Activated naive CD8-positive, alpha-beta T cell (primary cell): ENCODE data around the gene TFAP2D.

Source experiments
- H3K27ac Mint-ChIP-seq: one replicate; pipeline ENCODE4 v1.8.0; 2021; ENCODE audit warnings: mixed read lengths
- H3K27me3 Mint-ChIP-seq: one replicate; pipeline ENCODE4 v1.8.0; 2021; ENCODE audit warnings: mixed read lengths
- H3K36me3 Mint-ChIP-seq: one replicate; pipeline ENCODE4 v1.8.0; 2021; ENCODE audit warnings: mixed read lengths
- H3K4me1 Mint-ChIP-seq: one replicate; pipeline ENCODE4 v1.8.0; 2021; ENCODE audit warnings: low read depth, mixed read lengths
- H3K4me3 Mint-ChIP-seq: one replicate; pipeline ENCODE4 v1.8.0; 2021; ENCODE audit warnings: mild to moderate bottlenecking, mixed read lengths
- H3K9me3 Mint-ChIP-seq: one replicate; pipeline ENCODE4 v1.8.0; 2021; ENCODE audit warnings: low read depth, mixed read lengths

TFAP2D gene

GRCh38 chr6:50819904-50820868, 106.9 kb downstream of the TFAP2D start:
- H3K4me3 Mint-ChIP-seq = peak overlapping the region; percentile 50
- no peak overlapping the region for H3K27ac Mint-ChIP-seq
- no peaks in the 10 kb centered on the region for H3K9me3 Mint-ChIP-seq
- H3K36me3 Mint-ChIP-seq = no peaks in the 10 kb centered on the region
- peaks cover 32% of the 10 kb centered on the region for H3K4me1 Mint-ChIP-seq
- H3K27me3 Mint-ChIP-seq = peaks cover 56% of the 10 kb centered on the region

GRCh38 chr6:50820869-50821264, 107.5 kb downstream of the TFAP2D start:
- H3K27ac Mint-ChIP-seq = no peak overlapping the region
- H3K9me3 Mint-ChIP-seq = no peaks in the 10 kb centered on the region
- H3K36me3 Mint-ChIP-seq = no peaks in the 10 kb centered on the region
- H3K27me3 Mint-ChIP-seq = peaks cover 59% of the 10 kb centered on the region
- peaks cover 28% of the 10 kb centered on the region for H3K4me1 Mint-ChIP-seq
- H3K4me3 Mint-ChIP-seq = peak overlapping the region; percentile 11

- no peaks in the 10 kb centered on the region for H3K36me3 Mint-ChIP-seq
- H3K4me1 Mint-ChIP-seq = peaks cover 28% of the 10 kb centered on the region
- peaks cover 60% of the 10 kb centered on the region for H3K27me3 Mint-ChIP-seq
- no peaks in the 10 kb centered on the region for H3K9me3 Mint-ChIP-seq
- H3K27ac Mint-ChIP-seq = no peak overlapping the region
- peak overlapping the region; percentile 11 for H3K4me3 Mint-ChIP-seq
Observed at GRCh38 chr6:50821441-50822077, 108.2 kb downstream of the TFAP2D start.

GRCh38 chr6:50822078-50822476, 108.8 kb downstream of the TFAP2D start:
- peaks cover 62% of the 10 kb centered on the region for H3K27me3 Mint-ChIP-seq
- H3K4me1 Mint-ChIP-seq = peaks cover 23% of the 10 kb centered on the region
- no peaks in the 10 kb centered on the region for H3K36me3 Mint-ChIP-seq
- no peak overlapping the region for H3K27ac Mint-ChIP-seq
- no peak overlapping the region for H3K4me3 Mint-ChIP-seq
- no peaks in the 10 kb centered on the region for H3K9me3 Mint-ChIP-seq
